Epidermal melanocyte (primary cell): ENCODE results near the gene SCAI.
"Not testable (repeated sequence)": the region's sequence is repeated elsewhere in the genome, so short reads cannot be mapped to it uniquely, and the experiment has no call there.

Experiments
- DNase-seq: peaks from one replicate; pipeline ENCODE4 v3.0.0; 2011; ENCODE audit warnings: low spot score; ENCODE audit not compliant: insufficient read length

SCAI gene

GRCh38 chr9:125038166-125038565 is 105.2 kb downstream of the SCAI start:
- no peak for DNase-seq

DNA sequence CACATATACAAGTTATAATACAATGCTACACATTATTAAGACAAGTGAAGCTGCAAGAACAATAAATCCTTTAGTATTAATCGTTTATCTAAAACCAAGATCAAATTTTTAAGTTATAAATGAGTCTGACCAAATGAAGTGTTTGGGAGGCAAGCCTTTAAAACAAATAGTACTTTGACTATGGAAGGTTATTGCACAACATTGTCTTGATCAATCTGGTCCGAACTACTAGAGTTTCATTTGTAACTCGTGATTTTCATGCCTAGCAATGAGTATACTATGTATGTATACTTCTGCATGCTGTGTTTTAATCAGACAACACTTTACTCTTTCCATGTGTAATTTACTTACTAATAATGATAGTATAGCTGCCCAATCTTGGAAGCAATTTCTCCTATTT is 115.3 kb downstream of the SCAI start:
- no peak for DNase-seq

DNA sequence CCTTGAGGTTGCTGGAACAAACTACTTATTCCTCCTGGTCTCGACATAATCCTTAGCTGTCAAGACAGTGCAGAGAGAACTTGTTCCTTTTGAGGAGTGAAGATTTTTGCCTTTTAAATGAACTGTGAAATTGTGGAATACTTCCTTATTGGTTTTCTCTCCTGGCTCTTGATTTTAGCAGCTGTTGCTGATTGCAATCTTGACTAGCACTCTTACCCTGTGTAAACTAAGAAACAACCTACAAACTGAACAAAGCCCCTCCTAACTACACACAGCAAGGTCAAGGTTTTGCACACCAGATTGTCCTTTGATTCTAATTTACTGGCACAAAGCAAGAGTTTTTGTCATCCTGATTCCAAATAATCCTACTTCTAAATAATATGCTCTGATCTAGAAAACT is 118.4 kb downstream of the SCAI start:
- DNase-seq, result no peak

- DNase-seq, result no peak
Measured at GRCh38 chr9:125021069-125021468, 122.3 kb downstream of the SCAI start.

DNA sequence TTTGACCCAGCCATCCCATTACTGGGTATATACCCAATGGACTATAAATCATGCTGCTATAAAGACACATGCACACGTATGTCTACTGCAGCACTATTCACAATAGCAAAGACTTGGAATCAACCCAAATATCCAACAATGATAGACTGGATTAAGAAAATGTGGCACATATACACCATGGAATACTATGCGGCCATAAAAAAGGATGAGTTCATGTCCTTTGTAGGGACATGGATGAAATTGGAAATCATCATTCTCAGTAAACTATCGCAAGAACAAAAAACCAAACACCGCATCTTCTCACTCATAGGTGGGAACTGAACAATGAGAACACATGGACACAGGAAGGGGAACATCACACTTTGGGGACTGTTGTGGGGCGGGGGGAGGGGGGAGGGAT is 127.7 kb downstream of the SCAI start:
- not testable (repeated sequence) for DNase-seq

GRCh38 chr9:125012013-125012412 is 131.3 kb downstream of the SCAI start:
- not testable (repeated sequence) for DNase-seq

- DNase-seq, result no peak
Measured at GRCh38 chr9:125008599-125008998, 134.7 kb downstream of the SCAI start.

- no peak for DNase-seq
Measured at GRCh38 chr9:125003332-125003731, 140.0 kb downstream of the SCAI start.

- DNase-seq, result no peak
Measured at GRCh38 chr9:124983698-124984097, 159.6 kb downstream of the SCAI start.

GRCh38 chr9:124980431-124980830 is 162.9 kb downstream of the SCAI start:
- DNase-seq, result no peak

GRCh38 chr9:124975131-124975530 is 168.2 kb downstream of the SCAI start:
- DNase-seq, result no peak

DNA sequence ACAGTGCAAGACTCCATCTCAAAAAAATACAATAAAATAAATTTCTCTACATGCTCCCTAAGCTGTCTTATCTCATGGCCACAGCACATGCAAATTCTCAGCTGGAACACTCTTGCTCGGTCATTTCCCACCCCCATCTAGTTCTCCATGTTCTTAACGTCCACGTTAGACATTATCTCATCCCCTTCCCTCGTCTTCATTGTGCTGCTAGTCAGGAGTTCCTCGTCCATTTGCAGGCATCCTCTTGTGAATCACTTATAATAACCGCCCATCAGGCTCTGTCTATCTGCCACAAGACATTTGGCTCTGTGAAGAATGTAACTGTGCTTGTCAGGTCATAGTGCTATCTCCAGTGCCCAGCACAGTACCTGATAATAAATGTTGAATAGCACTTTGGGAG is 169.5 kb downstream of the SCAI start:
- DNase-seq, result no peak

DNA sequence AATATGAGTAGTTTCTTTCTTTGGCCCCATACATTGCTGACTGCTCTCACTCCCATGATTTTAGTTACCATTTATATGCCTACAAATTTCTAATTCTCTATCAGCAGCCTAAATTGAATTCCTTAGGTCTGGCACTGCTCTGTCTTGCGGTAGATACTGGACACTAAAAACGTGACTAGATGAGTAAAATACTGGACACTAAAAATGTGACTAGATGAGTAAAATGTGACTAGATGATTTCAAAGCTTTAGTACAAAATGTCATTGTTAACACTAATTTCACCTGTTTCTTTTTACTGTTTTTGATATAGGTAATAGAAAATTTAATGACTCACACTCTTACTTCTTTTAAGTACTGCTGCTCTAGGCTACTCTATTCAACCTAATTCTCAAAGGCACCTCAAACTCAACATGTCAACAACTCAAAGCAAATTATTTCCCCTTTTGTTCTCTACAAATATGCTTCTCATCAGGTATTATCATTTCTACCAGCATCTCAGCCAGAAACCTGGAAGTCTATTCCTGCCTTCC is 171.0 kb downstream of the SCAI start:
- no peak for DNase-seq

DNA sequence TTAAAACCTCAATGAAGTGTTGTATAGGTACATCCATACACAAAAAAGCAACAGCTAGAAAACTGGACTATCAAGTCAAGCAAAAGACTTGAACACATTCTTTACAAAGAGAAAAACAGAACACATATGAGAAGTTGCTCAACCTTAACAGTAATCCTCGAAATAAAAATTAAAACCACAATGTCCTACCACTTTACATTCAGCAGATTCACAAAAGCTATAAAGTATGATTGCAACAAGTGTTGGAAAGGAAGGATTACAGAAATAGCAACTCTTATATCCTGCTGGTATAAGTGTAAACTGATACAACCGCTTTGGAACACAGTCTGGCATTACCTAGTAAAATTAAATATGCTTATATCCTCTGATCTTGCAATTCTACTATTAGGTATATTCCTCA is 173.9 kb downstream of the SCAI start:
- no peak for DNase-seq

DNA sequence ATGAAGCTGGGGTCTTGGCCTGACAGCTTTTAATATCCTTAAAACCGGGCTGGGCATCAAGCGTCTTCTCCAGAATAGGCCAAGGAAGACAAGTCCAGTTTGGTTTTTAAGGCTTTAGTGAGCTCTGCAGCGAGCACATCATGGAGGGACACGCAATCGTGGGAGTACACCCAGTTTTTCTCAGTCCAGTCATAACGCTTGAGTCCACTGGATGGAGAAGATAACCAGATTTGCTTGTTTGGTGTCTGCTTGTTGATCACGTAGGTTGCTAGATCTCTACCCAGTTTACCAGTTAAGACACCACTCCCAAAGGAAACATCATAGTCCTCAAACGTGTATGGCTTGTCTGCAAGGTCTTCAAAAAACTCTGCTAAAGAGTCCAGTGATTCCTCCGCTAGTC is 175.1 kb downstream of the SCAI start:
- DNase-seq, result no peak

DNA sequence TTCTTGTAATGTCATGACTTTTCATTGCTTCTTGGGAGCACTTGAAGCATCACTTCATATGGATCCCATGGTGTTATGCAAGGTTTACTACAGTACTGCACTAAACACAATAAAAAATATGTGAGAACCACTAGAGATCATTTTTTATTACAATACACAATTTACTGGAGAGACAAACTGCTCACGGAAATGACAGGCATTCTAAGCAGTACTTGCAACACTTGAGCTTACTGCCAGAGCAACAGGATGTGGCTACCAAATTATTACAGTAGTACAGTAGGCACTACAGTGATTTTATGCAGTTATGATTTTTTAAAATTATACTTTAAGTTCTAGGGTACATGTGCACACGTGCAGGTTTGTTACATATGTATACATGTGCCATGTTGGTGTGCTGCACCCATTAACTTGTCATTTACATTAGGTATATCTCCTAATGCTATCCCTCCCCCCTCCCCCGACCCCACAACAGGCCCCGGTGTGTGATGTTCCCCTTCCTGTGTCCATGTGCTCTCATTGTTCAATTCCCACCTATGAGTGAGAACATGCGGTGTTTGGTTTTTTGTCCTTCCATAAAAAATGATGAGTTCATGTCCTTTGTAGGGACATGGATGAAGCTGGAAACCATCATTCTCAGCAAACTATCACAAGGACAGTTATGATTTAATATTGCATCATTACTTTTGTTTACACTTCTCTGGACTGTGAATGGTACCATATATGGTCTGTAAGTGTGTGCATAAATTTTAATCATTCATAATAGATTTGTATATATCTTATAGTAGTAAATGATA is 177.4 kb downstream of the SCAI start:
- not testable (repeated sequence) for DNase-seq

DNA sequence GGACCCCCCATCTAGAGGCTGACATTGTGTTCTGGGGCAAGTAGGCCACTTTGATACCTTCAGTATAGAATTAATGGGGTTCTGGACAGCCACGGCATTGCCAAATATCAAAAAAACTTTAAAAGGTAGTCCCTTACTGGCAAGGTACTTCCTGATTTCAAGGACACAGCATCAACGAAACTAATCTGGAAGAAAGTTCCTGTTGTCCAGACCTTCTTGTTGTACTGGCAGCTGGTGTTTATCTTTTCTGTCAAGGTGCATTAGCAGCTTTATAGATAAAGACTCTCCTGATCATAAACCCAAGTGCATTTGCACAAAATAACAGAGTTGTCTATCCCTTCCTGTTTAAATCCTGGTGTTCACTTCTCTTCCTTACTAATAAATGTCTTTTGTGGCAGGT is 178.7 kb downstream of the SCAI start:
- no peak for DNase-seq

- DNase-seq, result no peak
Measured at GRCh38 chr9:124964056-124964455, 179.3 kb downstream of the SCAI start.

DNA sequence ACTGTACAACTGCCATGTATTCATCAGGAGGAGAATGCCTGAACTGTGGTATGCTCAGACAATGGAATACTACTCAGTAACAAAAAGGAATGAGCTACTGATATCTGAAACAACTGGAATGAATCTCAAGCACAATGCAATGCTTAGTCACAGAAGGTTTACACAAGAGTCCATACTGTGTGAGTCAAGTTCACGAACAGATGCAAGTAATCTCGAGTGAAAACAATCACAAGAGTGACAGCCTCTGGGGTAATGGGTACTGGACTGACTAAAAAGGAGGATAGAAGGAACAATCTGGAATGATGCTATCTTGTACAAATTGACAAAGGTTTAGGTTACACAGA is 182.9 kb downstream of the SCAI start:
- DNase-seq, result no peak

- DNase-seq, result not testable (repeated sequence)
Measured at GRCh38 chr9:124959671-124960408, 183.5 kb downstream of the SCAI start.

- DNase-seq, result no peak
Measured at GRCh38 chr9:124954255-124954654, 189.1 kb downstream of the SCAI start.

- no peak for DNase-seq
Measured at GRCh38 chr9:124950050-124950718, 193.1 kb downstream of the SCAI start.
